Panc1 (cell line): Measurements from ENCODE around the gene GNRH2. TPM values are rescaled to one million over a fixed set of nuclear protein-coding genes. Genes with fewer than 3 reads are reported as not detected.

Experiments used
- ATAC-seq: fragments of 200-7000 bp; cut with Tn5 transposase; 2 replicates; pipeline ENCODE4 v1.9.1; 2020; ENCODE audit warnings: mild to moderate bottlenecking, moderate library complexity
- Bru-seq: library from RNA; stranded (reverse); fragments of 400-500 nt; gene quantifications from one replicate; lab custom pipeline; 2021; lab: Mats Ljungman, UMichigan
- BruChase-seq, 2 experiments: library from RNA; stranded (reverse); fragments of 400-500 nt; gene quantifications; one replicate each; lab custom pipeline; 2021; lab: Mats Ljungman, UMichigan
- BruUV-seq: library from RNA; stranded (reverse); fragments of 400-500 nt; replicated peaks from 2 replicates; lab custom pipeline; 2021; lab: Mats Ljungman, UMichigan
- CTCF ChIA-PET: fragments of 300-600 bp; sonication (Branson Sonifier 250); formaldehyde crosslinking; loops from one replicate; lab custom pipeline; 2022; ENCODE audit warnings: antibody characterized with exemption; lab: Charles Lee
- POLR2A ChIA-PET: fragments of 300-600 bp; sonication (Branson Sonifier 250); formaldehyde crosslinking; loops from one replicate; lab custom pipeline; 2022; ENCODE audit warnings: antibody characterized with exemption; lab: Charles Lee
- DNase-seq: peaks from one replicate; pipeline ENCODE4 v3.0.0-alpha.2; 2010; ENCODE audit warnings: low read depth, low spot score
- H3K27ac ChIP-seq: 2 replicates; pipeline ENCODE4 v1.5.1; 2011; ENCODE audit warnings: mild to moderate bottlenecking, low read length, inconsistent platforms
- H3K27me3 ChIP-seq: fragments of 200-500 bp; sonication (Bioruptor generic); 2 replicates; pipeline ENCODE4 v1.6.0; 2014; ENCODE audit warnings: low read length, inconsistent platforms; ENCODE audit not compliant: control insufficient read depth, insufficient read depth
- H3K36me3 ChIP-seq: fragments of 200-500 bp; sonication (Bioruptor generic); 2 replicates; pipeline ENCODE4 v1.5.1; 2014; ENCODE audit warnings: inconsistent platforms, mild to moderate bottlenecking, low read length, moderate library complexity; ENCODE audit not compliant: control insufficient read depth, insufficient read depth
- H3K4me1 ChIP-seq: 2 replicates; pipeline ENCODE4 v1.5.1; 2011; ENCODE audit warnings: inconsistent platforms, mild to moderate bottlenecking, low read length, moderate library complexity; ENCODE audit not compliant: control insufficient read depth, insufficient read depth
- H3K4me3 ChIP-seq, 2 experiments: 2 replicates each; pipeline ENCODE4 v1.5.1; 2011 to 2012; ENCODE audit warnings: low read depth in 2 of 2, low read length in 2 of 2, mild to moderate bottlenecking in 2 of 2, inconsistent platforms in 1 of 2, moderate library complexity in 1 of 2
- H3K9me3 ChIP-seq: fragments of 200-500 bp; sonication (Bioruptor generic); 2 replicates; pipeline ENCODE4 v1.5.1; 2014; ENCODE audit warnings: low read depth, mild to moderate bottlenecking, inconsistent platforms, low read length, moderate library complexity; ENCODE audit not compliant: control insufficient read depth, insufficient read depth
- CTCF ChIP-seq: fragments of 450-650 bp; IDR thresholded peaks from 2 replicates; pipeline ENCODE4 v1.5.1; 2017; ENCODE audit warnings: mild to moderate bottlenecking
- POLR2AphosphoS5 ChIP-seq: IDR thresholded peaks from 2 replicates; pipeline ENCODE4 v1.6.1; 2012; ENCODE audit warnings: mild to moderate bottlenecking, low read depth, low read length, moderate library complexity
- REST ChIP-seq, 2 experiments: IDR thresholded peaks; 2 replicates each; pipeline ENCODE4 v1.6.1; 2011 to 2012; ENCODE audit warnings: low read depth in 2 of 2, control low read depth in 1 of 2, low read length in 1 of 2, mild to moderate bottlenecking in 1 of 2, moderate library complexity in 1 of 2; ENCODE audit not compliant: insufficient read depth in 1 of 2
- SIN3A ChIP-seq: IDR thresholded peaks from 2 replicates; pipeline ENCODE4 v1.6.1; 2012; ENCODE audit warnings: low read depth, mild to moderate bottlenecking, low read length, moderate library complexity, borderline replicate concordance; ENCODE audit not compliant: insufficient read depth
- TCF7L2 ChIP-seq: IDR thresholded peaks from 2 replicates; pipeline ENCODE4 v1.6.1; 2011; ENCODE audit warnings: mild to moderate bottlenecking, low read depth, low read length, inconsistent platforms
- in situ Hi-C: cut with HindIII; loops from 2 replicates; pipeline ENCODE4 v1.10.0; 2016; ENCODE audit warnings: low sequenced_read_pairs, low pct_unique_long_range_greater_than_20kb
- intact Hi-C: fragments of 100-400 bp; cut with micrococcal nuclease; formaldehyde crosslinking; loops from one replicate; pipeline ENCODE4 v1.10.0; 2022; ENCODE audit not compliant: unreplicated experiment
- long read RNA-seq: library from polyadenylated mRNA; unstranded; transcript quantifications from one replicate; pipeline ENCODE4 v2.0.0, GENCODE V29; 2021; ENCODE audit not compliant: unreplicated experiment
- polyA plus RNA-seq: library from polyadenylated mRNA; unstranded; fragments of >200 nt; gene quantifications from one replicate; pipeline ENCODE4 v1.2.1, GENCODE V29; 2012; ENCODE audit warnings: missing spikeins; ENCODE audit not compliant: insufficient read length
- total RNA-seq: library from RNA; stranded (reverse); gene quantifications from one replicate; pipeline ENCODE4 v1.2.1, GENCODE V29; 2021; ENCODE audit not compliant: unreplicated experiment

The GNRH2 gene
- total RNA-seq (0.49 TPM), Bru-seq, nascent RNA (percentile 54 among the genes with signal in this experiment), BruChase-seq, experiment 1, labeled RNA remaining after a 2-hour chase (percentile 49 among the genes with signal in this experiment), BruChase-seq, experiment 2, labeled RNA remaining after a 6-hour chase (percentile 41 among the genes with signal in this experiment)
- polyA plus RNA-seq: 0.29 TPM
- long read RNA-seq: 0 reads

- in situ Hi-C loops: no loop called here
- Histone ChIP-seq H3K9me3 (no peaks in the 10 kb centered on the region), H3K4me1 (peaks cover 8% of the 10 kb centered on the region; the same call in 1 of the 2 replicates), H3K27ac (no peak within 1 kb of the TSS), H3K36me3 (peaks cover 5% of the 10 kb centered on the region; the same call in 1 of the 2 replicates), H3K27me3 (no peaks in the 10 kb centered on the region), H3K4me3 (no peak within 1 kb of the TSS)
- ChIA-PET CTCF (no interaction called here), POLR2A (no interaction called here)
- ATAC-seq (no peak), DNase-seq (no peak)
- TF ChIP-seq TCF7L2: no peak
- no peak for TF ChIP-seq POLR2AphosphoS5
- TF ChIP-seq REST (IDR thresholded peaks at IDR 0.05; ENCODE audit: insufficient read depth in 1 of 2, low read depth in 2 of 2, low read length in 1 of 2): no peak
- TF ChIP-seq CTCF: no peak
- no peak for TF ChIP-seq SIN3A
- intact Hi-C loops: no loop called here
- no TSS peak for BruUV-seq
Observed at GRCh38 chr20:3043322-3043721, at the start of gene GNRH2. TSS of gene GNRH2 (plus strand) at chr20:3043622. CDS start at chr20:3044415, 793 bp downstream.

- Histone ChIP-seq H3K4me1 (no peaks in the 10 kb centered on the region), H3K36me3 (peaks cover 4% of the 10 kb centered on the region; the same call in 1 of the 2 replicates), H3K27me3 (no peaks in the 10 kb centered on the region), H3K4me3 (no peak overlapping the region), H3K27ac (no peak overlapping the region), H3K9me3 (no peaks in the 10 kb centered on the region)
- TF ChIP-seq POLR2AphosphoS5 (no peak), TCF7L2 (no peak), REST (IDR thresholded peaks at IDR 0.05; ENCODE audit: insufficient read depth in 1 of 2, low read depth in 2 of 2, low read length in 1 of 2) (no peak), SIN3A (no peak), CTCF (no peak)
- ChIA-PET CTCF (no interaction called here), POLR2A (no interaction called here)
- no TSS peak for BruUV-seq
- ATAC-seq (no peak), DNase-seq (no peak)
- in situ Hi-C loops: no loop called here
- intact Hi-C loops: no loop called here
Observed at GRCh38 chr20:2995796-2996195, 47.6 kb upstream of the GNRH2 start.
